Hepatocyte (in vitro differentiated cells): ENCODE measurements around the gene FYN. TPM values are rescaled to one million over a fixed set of nuclear protein-coding genes. Genes with fewer than 3 reads are reported as not detected.

ENCODE experiments used
- DNase-seq: peaks from one replicate; pipeline ENCODE4 v3.0.0-alpha.2; 2016; ENCODE audit warnings: low spot score
- H2AFZ ChIP-seq: fragments of 200-600 bp; sonication (generic); 2 replicates; pipeline ENCODE4 v1.6.0; 2016; ENCODE audit warnings: antibody characterized with exemption, mild to moderate bottlenecking
- H3K27ac ChIP-seq: fragments of 200-600 bp; sonication (generic); 2 replicates; pipeline ENCODE4 v1.5.1; 2016; ENCODE audit warnings: mild to moderate bottlenecking
- H3K27me3 ChIP-seq: fragments of 200-600 bp; sonication (generic); 2 replicates; pipeline ENCODE4 v1.6.1; 2016
- H3K36me3 ChIP-seq: fragments of 200-600 bp; sonication (generic); replicated peaks from 2 replicates; pipeline ENCODE4 v1.5.1; 2016; ENCODE audit warnings: low read depth; ENCODE audit not compliant: insufficient read depth
- H3K4me1 ChIP-seq: fragments of 200-600 bp; sonication (generic); 2 replicates; pipeline ENCODE4 v1.5.1; 2016; ENCODE audit warnings: mild to moderate bottlenecking, moderate library complexity; ENCODE audit not compliant: insufficient read depth
- H3K4me2 ChIP-seq: fragments of 200-600 bp; sonication (generic); 2 replicates; pipeline ENCODE4 v1.6.0; 2016
- H3K4me3 ChIP-seq: fragments of 200-600 bp; sonication (generic); 2 replicates; pipeline ENCODE4 v1.5.1; 2016; ENCODE audit warnings: mild to moderate bottlenecking
- H3K79me2 ChIP-seq: fragments of 200-600 bp; sonication (generic); 2 replicates; pipeline ENCODE4 v1.6.0; 2017; ENCODE audit warnings: mild to moderate bottlenecking
- H3K9me2 ChIP-seq: fragments of 200-600 bp; sonication (generic); replicated peaks from 2 replicates; pipeline ENCODE4 v1.6.0; 2017; ENCODE audit warnings: mild to moderate bottlenecking; ENCODE audit not compliant: insufficient read depth
- H3K9me3 ChIP-seq: fragments of 200-600 bp; sonication (generic); 2 replicates; pipeline ENCODE4 v1.5.1; 2016; ENCODE audit warnings: low read depth, mild to moderate bottlenecking
- H4K20me1 ChIP-seq: fragments of 200-600 bp; sonication (generic); 2 replicates; pipeline ENCODE4 v1.6.0; 2016; ENCODE audit warnings: mild to moderate bottlenecking; ENCODE audit not compliant: insufficient read depth, poor library complexity, severe bottlenecking
- CTCF ChIP-seq: fragments of 200-600 bp; sonication (generic); IDR thresholded peaks from 2 replicates; pipeline ENCODE4 v1.5.1; 2016; ENCODE audit warnings: antibody characterized with exemption, mild to moderate bottlenecking; ENCODE audit not compliant: poor library complexity
- EZH2 ChIP-seq: fragments of 200-600 bp; sonication (generic); IDR thresholded peaks from 2 replicates; pipeline ENCODE4 v1.6.1; 2016; ENCODE audit warnings: antibody characterized with exemption, mild to moderate bottlenecking, borderline replicate concordance
- EZH2phosphoT487 ChIP-seq: fragments of 200-600 bp; sonication (generic); IDR thresholded peaks from one replicate; pipeline ENCODE4 v1.6.1; 2018; ENCODE audit warnings: antibody characterized with exemption, mild to moderate bottlenecking, low read depth, moderate library complexity; ENCODE audit not compliant: unreplicated experiment, severe bottlenecking
- WGBS: methylation state at CpG from one replicate; pipeline ENCODE4 v1.1.6; 2016; ENCODE audit warnings: low lambda C conversion rate; ENCODE audit errors: missing lambda C conversion rate; 5-methylcytosine and 5-hydroxymethylcytosine counted together
- polyA plus RNA-seq: library from polyadenylated mRNA; unstranded; fragments of >200 nt; fragmentation: Nextera tagmentation; extraction: Ambion mirVana; gene quantifications from 2 replicates; pipeline ENCODE4 v1.2.1, GENCODE V29; 2016
- total RNA-seq: library from RNA; depleted of rRNA; stranded (reverse); fragments of >200 nt; gene quantifications from 2 replicates; pipeline ENCODE4 v1.2.3, GENCODE V29; 2014

Gene FYN
- total and polyA plus RNA-seq, 2 experiments from 2014 or later = 40.0 to 70.1 TPM

GRCh38 chr6:111848262-111848812, 24.9 kb downstream of the FYN start:
- Histone ChIP-seq H3K79me2 (peaks cover 63% of the 10 kb centered on the region), H4K20me1 (no peaks in the 10 kb centered on the region), H3K9me3 (no peaks in the 10 kb centered on the region), H3K4me1 (peaks cover 40% of the 10 kb centered on the region), H2AFZ (no peak overlapping the region), H3K4me3 (no peak overlapping the region), H3K27me3 (no peaks in the 10 kb centered on the region), H3K36me3 (no peaks in the 10 kb centered on the region), H3K9me2 (no peaks in the 10 kb centered on the region), H3K27ac (no peak overlapping the region), H3K4me2 (no peak overlapping the region)
- DNase-seq = no peak
- no peak for TF ChIP-seq EZH2
- no peak for TF ChIP-seq CTCF
- no peak for TF ChIP-seq EZH2phosphoT487
- WGBS = 94% methylated on average over 7 of the region's 7 CpGs

DNA sequence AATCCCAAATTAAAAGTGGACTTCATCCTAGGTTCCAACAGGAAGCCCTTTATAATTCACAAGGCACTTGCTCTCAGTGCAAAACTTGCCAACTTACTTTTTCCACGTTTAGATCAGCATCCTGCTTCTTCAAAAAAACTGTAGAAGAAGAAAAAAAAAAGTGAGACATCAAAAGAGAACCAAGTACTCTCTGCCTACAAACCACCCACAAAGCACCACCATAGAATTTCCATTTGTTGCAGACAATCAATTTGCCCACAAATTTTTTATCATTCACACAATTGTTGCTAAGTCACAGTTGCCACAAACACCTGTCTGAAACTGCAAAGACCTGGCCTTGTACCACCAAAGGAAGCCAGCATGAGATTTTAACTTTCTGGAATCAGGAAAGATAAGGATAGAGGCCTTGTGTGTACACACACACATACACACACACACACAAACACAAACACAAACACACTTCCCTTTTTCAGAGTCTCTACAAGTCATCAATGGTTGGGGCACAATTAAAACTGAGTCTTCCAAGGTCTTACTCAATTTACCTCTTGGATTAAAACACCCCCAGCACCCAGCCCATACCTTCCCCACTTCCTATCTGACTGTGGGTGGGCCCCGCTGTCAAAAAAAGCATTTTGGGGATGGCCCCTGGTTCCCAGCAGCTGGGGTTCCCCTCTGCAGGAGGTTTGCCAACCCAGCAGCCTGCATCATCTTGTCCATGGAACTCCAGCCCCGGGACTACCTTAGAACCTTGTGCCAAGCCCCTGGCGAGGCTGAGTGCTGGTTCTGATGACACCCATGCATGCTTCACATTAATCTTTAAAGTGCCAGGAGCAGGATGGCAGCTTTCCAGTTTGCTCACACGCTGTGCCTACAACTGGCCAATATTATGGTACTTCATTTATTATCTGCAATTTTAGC, 26.5 kb downstream of the FYN start:
- Histone ChIP-seq H3K4me1 (peaks cover 37% of the 10 kb centered on the region), H3K27me3 (no peaks in the 10 kb centered on the region), H3K36me3 (no peaks in the 10 kb centered on the region), H3K4me3 (no peak overlapping the region), H2AFZ (no peak overlapping the region), H3K9me3 (no peaks in the 10 kb centered on the region), H3K79me2 (peaks cover 61% of the 10 kb centered on the region), H4K20me1 (no peaks in the 10 kb centered on the region), H3K4me2 (no peak overlapping the region), H3K9me2 (no peaks in the 10 kb centered on the region), H3K27ac (no peak overlapping the region)
- 64% methylated on average over 5 of the region's 5 CpGs for WGBS
- TF ChIP-seq EZH2phosphoT487 (no peak), CTCF (no peak), EZH2 (no peak)
- DNase-seq = no peak

DNA sequence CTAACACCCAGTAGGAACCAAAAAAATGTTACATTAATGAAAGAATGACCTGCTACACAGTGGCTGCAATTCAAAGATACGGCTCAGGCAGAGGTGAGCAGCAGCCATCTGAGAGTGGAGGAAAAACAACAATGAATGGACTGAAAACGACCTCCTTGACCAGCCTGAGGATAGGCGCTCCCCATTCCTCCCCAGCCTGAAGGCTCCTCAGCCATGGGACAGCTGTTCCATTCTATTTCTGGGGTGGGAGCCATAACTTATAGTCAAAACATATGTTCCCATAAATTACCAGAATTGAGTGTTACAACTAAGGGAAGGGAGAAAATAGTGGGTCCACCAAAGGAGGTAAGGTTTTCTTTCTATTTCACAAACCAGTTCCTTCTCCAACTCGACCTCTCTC, 27.2 kb downstream of the FYN start:
- WGBS = 87% methylated on average over 4 of the region's 4 CpGs
- Histone ChIP-seq H3K36me3 (no peaks in the 10 kb centered on the region), H3K4me3 (no peak overlapping the region), H3K27me3 (no peaks in the 10 kb centered on the region), H3K79me2 (peaks cover 55% of the 10 kb centered on the region), H3K4me1 (peaks cover 31% of the 10 kb centered on the region), H4K20me1 (no peaks in the 10 kb centered on the region), H2AFZ (no peak overlapping the region), H3K9me3 (no peaks in the 10 kb centered on the region), H3K27ac (no peak overlapping the region), H3K4me2 (no peak overlapping the region), H3K9me2 (no peaks in the 10 kb centered on the region)
- DNase-seq = no peak
- TF ChIP-seq EZH2 = no peak
- TF ChIP-seq EZH2phosphoT487 = no peak
- no peak for TF ChIP-seq CTCF
